Loucy (cell line): ENCODE data around the gene TTC7B.

Experiments
- CTCF ChIP-seq: fragments of 200-600 bp; sonication (generic); conservative IDR thresholded peaks from 2 replicates; pipeline ENCODE4 v1.5.1; 2014; ENCODE audit warnings: mild to moderate bottlenecking, antibody characterized with exemption, low read length
- EZH2phosphoT487 ChIP-seq: fragments of 200-600 bp; IDR thresholded peaks from 2 replicates; pipeline ENCODE4 v1.6.1; 2018; ENCODE audit warnings: antibody characterized with exemption, mild to moderate bottlenecking, moderate library complexity, borderline replicate concordance

GRCh38 chr14:90741682-90741946 is 74.6 kb downstream of the TTC7B start:
- no peak for TF ChIP-seq CTCF
- TF ChIP-seq EZH2phosphoT487 = no peak
